SW480 (cell line): Measurements from ENCODE around the gene UBXN4.
"Not testable (repeated sequence)": the region's sequence is repeated elsewhere in the genome, so short reads cannot be mapped to it uniquely, and the experiment has no call there.

ENCODE experiments used
- DNase-seq: peaks from one replicate; pipeline ENCODE4 v3.0.0-alpha.2; 2016; ENCODE audit warnings: low spot score

Gene UBXN4

GRCh38 chr2:135762530-135762929 is 20.9 kb downstream of the UBXN4 start:
- no peak for DNase-seq

GRCh38 chr2:135768863-135769262 is 27.2 kb downstream of the UBXN4 start:
- no peak for DNase-seq

- no peak for DNase-seq
Measured at GRCh38 chr2:135773319-135773718, 31.7 kb downstream of the UBXN4 start.

- DNase-seq, result no peak
Measured at GRCh38 chr2:135773917-135774316, 32.3 kb downstream of the UBXN4 start.

GRCh38 chr2:135775420-135775819 is 33.8 kb downstream of the UBXN4 start:
- no peak for DNase-seq

- no peak for DNase-seq
Measured at GRCh38 chr2:135776367-135776766, 34.7 kb downstream of the UBXN4 start.

- DNase-seq, result no peak
Measured at GRCh38 chr2:135782231-135782630, 40.6 kb downstream of the UBXN4 start.

GRCh38 chr2:135783439-135783838 is 41.8 kb downstream of the UBXN4 start:
- DNase-seq, result no peak

GRCh38 chr2:135785032-135785431 is 43.4 kb downstream of the UBXN4 start:
- no peak for DNase-seq

- DNase-seq, result no peak
Measured at GRCh38 chr2:135786823-135787222, 45.2 kb downstream of the UBXN4 start.

- no peak for DNase-seq
Measured at GRCh38 chr2:135790423-135790822, 48.8 kb downstream of the UBXN4 start.

GRCh38 chr2:135791418-135792190 is 49.9 kb downstream of the UBXN4 start:
- DNase-seq, result no peak

- no peak for DNase-seq
Measured at GRCh38 chr2:135792401-135793150, 50.9 kb downstream of the UBXN4 start.

GRCh38 chr2:135795641-135796040 is 54.0 kb downstream of the UBXN4 start:
- DNase-seq, result not testable (repeated sequence)

- no peak for DNase-seq
Measured at GRCh38 chr2:135796606-135797005, 55.0 kb downstream of the UBXN4 start.

GRCh38 chr2:135797497-135798274 is 56.0 kb downstream of the UBXN4 start:
- DNase-seq, result peak; percentile 59

- no peak for DNase-seq
Measured at GRCh38 chr2:135798275-135798705, 56.6 kb downstream of the UBXN4 start.

GRCh38 chr2:135798762-135799161 is 57.1 kb downstream of the UBXN4 start:
- no peak for DNase-seq

- no peak for DNase-seq
Measured at GRCh38 chr2:135799738-135800137, 58.1 kb downstream of the UBXN4 start.

GRCh38 chr2:135800513-135801460 is 59.1 kb downstream of the UBXN4 start:
- no peak for DNase-seq

GRCh38 chr2:135802350-135802749 is 60.7 kb downstream of the UBXN4 start:
- DNase-seq, result no peak
